Esophagus muscularis mucosa (tissue), 3 donors: ENCODE measurements around the gene TRIP11.

Experiments
- EP300 ChIP-seq: sonication (generic); formaldehyde crosslinking; IDR thresholded peaks from one replicate; pipeline ENCODE4 v1.6.1; 2017; ENCODE audit warnings: antibody characterized with exemption
- POLR2AphosphoS5 ChIP-seq, 2 donors: sonication (generic); formaldehyde crosslinking; IDR thresholded peaks; one replicate each; pipeline ENCODE4 v1.6.1; 2017; ENCODE audit warnings: antibody characterized with exemption in 2 of 2

GRCh38 chr14:92035890-92036289, 4.0 kb downstream of the TRIP11 start:
- TF ChIP-seq POLR2AphosphoS5 (IDR thresholded peaks at IDR 0.05): no peak
- TF ChIP-seq EP300: no peak
